Measurements from ENCODE around the gene RPTOR.

Gene RPTOR

GRCh38 chr17:80701730-80702129 is 157.1 kb downstream of the RPTOR start:
- DNase-seq: no peak

- no peak for DNase-seq
Measured at GRCh38 chr17:80702315-80703141, 157.9 kb downstream of the RPTOR start.

GRCh38 chr17:80703142-80703478 is 158.5 kb downstream of the RPTOR start:
- peak; percentile 58 for DNase-seq

- DNase-seq: no peak
Measured at GRCh38 chr17:80704381-80704819, 159.8 kb downstream of the RPTOR start.

- DNase-seq: no peak
Measured at GRCh38 chr17:80704894-80705293, 160.3 kb downstream of the RPTOR start.

- DNase-seq: peak; percentile 41
Measured at GRCh38 chr17:80705988-80706387, 161.3 kb downstream of the RPTOR start.

- no peak for DNase-seq
Measured at GRCh38 chr17:80706463-80706867, 161.8 kb downstream of the RPTOR start.

- DNase-seq: peak; percentile 58
Measured at GRCh38 chr17:80708480-80708879, 163.8 kb downstream of the RPTOR start.

- DNase-seq: no peak
Measured at GRCh38 chr17:80709090-80709695, 164.6 kb downstream of the RPTOR start.

- no peak for DNase-seq
Measured at GRCh38 chr17:80710714-80711302, 166.2 kb downstream of the RPTOR start.

GRCh38 chr17:80712089-80712488 is 167.5 kb downstream of the RPTOR start:
- no peak for DNase-seq

- no peak for DNase-seq
Measured at GRCh38 chr17:80712606-80713005, 168.0 kb downstream of the RPTOR start.

- no peak for DNase-seq
Measured at GRCh38 chr17:80716986-80717719, 172.5 kb downstream of the RPTOR start.

GRCh38 chr17:80717720-80718083 is 173.1 kb downstream of the RPTOR start:
- DNase-seq: no peak

GRCh38 chr17:80718428-80718827 is 173.8 kb downstream of the RPTOR start:
- DNase-seq: no peak

- DNase-seq: no peak
Measured at GRCh38 chr17:80719449-80719848, 174.8 kb downstream of the RPTOR start.

- peak; percentile 81 for DNase-seq
Measured at GRCh38 chr17:80720610-80721577, 176.3 kb downstream of the RPTOR start.

- DNase-seq: no peak
Measured at GRCh38 chr17:80722661-80723060, 178.0 kb downstream of the RPTOR start.

GRCh38 chr17:80724775-80725266 is 180.2 kb downstream of the RPTOR start:
- no peak for DNase-seq

GRCh38 chr17:80725517-80725916 is 180.9 kb downstream of the RPTOR start:
- no peak for DNase-seq

GRCh38 chr17:80726558-80727408 is 182.1 kb downstream of the RPTOR start:
- DNase-seq: no peak

Data from CD4-positive, alpha-beta T cell treated with Interleukin-4 for 4 hours (primary cell).